HepG2 (cell line): ENCODE measurements around the gene EGLN2.
"Not testable (repeated sequence)": the region's sequence is repeated elsewhere in the genome, so short reads cannot be mapped to it uniquely, and the experiment has no call there.

Experiments
- JARID2 ChIP-seq: sonication (generic); formaldehyde crosslinking; IDR thresholded peaks from 2 replicates; pipeline ENCODE4 v1.8.1; 2023; ENCODE audit warnings: missing genetic modification reagents, inconsistent platforms; ENCODE audit not compliant: insufficient replicate concordance
- NCOA1 ChIP-seq: sonication (generic); formaldehyde crosslinking; IDR thresholded peaks from 2 replicates; pipeline ENCODE4 v1.9.0; 2021; ENCODE audit warnings: missing genetic modification reagents
- POLR2AphosphoS5 ChIP-seq: IDR thresholded peaks from 2 replicates; pipeline ENCODE4 v1.6.1; 2012; ENCODE audit warnings: low read depth, low read length
- REST ChIP-seq, 2 experiments: IDR thresholded peaks; 2 replicates each; pipeline ENCODE4 v1.6.1; 2011 to 2012; ENCODE audit warnings: low read length in 2 of 2, borderline replicate concordance in 1 of 2, low read depth in 1 of 2, mild to moderate bottlenecking in 1 of 2, moderate library complexity in 1 of 2
- ZBTB21 ChIP-seq: sonication (generic); formaldehyde crosslinking; IDR thresholded peaks from 2 replicates; pipeline ENCODE4 v1.4.0; 2020; ENCODE audit warnings: missing genetic modification reagents
- ZBTB3 ChIP-seq: sonication (generic); formaldehyde crosslinking; IDR thresholded peaks from 2 replicates; pipeline ENCODE4 v1.4.0; 2020; ENCODE audit warnings: low read depth, mild to moderate bottlenecking, moderate library complexity, missing genetic modification reagents, borderline replicate concordance
- TF ChIP-seq, protein P1 (sequence below): sonication (generic); formaldehyde crosslinking; IDR thresholded peaks from 2 replicates; pipeline ENCODE4 v1.5.0; 2020; ENCODE audit warnings: missing genetic modification reagents, mild to moderate bottlenecking, borderline replicate concordance

DNA sequence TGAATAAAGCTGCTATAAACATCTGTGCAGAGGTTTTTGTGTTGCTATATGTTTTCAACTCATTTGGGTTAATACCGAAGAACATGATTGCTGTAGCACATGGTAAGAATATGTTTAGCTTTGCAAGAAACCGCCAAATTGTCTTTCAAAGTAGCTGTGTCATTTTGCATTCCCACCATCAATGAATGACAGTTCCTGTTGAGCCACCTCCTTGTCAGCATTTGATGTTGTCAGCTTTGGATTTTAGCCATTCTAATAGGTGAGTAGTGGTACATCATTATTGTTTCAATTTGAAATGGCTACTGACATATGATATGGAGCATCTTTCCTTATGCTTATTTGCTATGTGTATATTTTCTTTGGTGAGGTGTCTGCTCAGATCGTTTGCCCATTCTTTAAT is 43.0 kb downstream of the EGLN2 start:
- not testable (repeated sequence) for TF ChIP-seq NCOA1 (CRISPR knock-in tag); POLR2AphosphoS5; REST (IDR thresholded peaks at IDR 0.05; ENCODE audit: borderline replicate concordance in 1 of 2, low read depth in 1 of 2, low read length in 2 of 2); ZBTB21 (CRISPR knock-in tag); ZBTB3 (CRISPR knock-in tag); JARID2 (CRISPR knock-in tag)
- TF ChIP-seq, protein P1, sequence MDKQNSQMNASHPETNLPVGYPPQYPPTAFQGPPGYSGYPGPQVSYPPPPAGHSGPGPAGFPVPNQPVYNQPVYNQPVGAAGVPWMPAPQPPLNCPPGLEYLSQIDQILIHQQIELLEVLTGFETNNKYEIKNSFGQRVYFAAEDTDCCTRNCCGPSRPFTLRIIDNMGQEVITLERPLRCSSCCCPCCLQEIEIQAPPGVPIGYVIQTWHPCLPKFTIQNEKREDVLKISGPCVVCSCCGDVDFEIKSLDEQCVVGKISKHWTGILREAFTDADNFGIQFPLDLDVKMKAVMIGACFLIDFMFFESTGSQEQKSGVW = not testable (repeated sequence)
